CD4-positive, alpha-beta T cell treated with Interferon alpha-2 for 1 hour (primary cell): ENCODE data around the gene MMP24.

Source experiments
- DNase-seq, 2 donors: peaks; one replicate each; pipeline ENCODE4 v3.0.0-alpha.2; 2020 to 2022

Gene MMP24

DNA sequence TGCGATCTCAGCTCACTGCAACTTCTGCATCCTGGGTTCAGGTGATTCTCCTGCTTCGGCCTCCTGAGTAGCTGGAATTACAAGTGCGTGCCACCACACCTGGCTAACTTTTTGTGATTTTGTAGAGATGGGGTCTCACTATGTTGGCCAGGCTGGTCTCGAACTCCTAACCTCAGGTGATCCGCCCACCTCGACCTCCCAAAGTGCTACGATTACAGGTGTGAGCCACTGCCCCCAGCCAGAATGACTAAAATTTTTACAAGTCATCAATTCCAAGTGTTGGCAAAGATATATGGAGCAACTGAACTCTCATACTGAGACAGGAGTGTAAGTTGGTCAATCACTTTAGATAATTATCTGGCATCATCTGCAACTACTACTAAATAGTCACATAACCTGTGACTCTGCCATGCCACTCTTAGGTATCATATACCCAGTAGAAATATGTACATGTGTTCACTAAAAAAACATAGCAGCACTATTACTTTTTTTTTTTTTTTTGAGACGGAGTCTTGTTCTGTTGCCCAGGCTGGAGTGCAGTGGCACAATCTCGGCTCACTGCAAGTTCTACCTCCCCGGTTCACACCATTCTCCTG, 55.1 kb downstream of the MMP24 start:
- DNase-seq, result no peak

- no peak for DNase-seq
These were observed 57.2 kb downstream of the MMP24 start for GRCh38 chr20:35283441-35284266.

GRCh38 chr20:35284267-35284991, 57.9 kb downstream of the MMP24 start, which contains the start of gene EIF6:
Gene EIF6 (minus strand): TSS chr20:35284772. CDS start chr20:35284487, 285 bp downstream.
- DNase-seq, result peak; percentile 79 to 84

DNA sequence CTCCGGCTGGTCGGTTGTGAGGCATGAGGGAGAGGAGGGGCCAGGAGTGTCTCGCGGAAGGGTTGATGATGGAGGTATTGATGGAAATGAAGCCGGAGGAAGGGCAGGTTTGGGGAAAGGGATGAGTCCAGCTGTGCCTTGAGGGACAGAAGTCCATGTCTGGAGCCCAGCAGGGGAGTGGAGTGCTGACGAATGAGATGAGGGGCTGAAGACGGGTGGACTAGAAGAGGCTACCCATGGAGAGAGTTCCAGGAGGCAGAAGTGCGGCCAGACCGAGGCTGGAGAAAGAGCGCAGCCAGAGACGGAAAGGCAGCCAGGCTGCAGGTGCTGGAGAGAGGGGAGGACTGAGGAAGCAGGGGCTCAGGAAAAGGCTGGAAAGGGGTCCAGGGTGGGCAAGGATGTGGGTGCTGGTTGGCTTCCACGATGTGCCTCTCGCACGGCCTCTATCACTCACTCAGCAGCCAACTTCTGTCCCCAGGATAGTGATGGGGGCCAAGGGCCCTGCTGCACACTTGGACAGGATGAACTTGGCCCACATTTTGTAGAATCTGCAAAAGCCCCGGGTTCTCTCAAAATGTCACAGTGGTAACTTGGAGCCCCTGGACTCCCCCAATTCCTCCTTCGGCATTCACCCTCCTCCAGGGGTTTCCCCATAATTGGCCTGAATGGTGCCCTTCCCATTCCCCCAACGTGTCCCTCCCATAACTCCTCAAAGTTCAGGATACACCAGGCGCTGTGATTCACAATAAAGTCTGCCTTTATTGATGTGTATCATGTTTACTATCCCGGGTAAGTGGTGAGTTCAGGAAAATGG, 58.7 kb downstream of the MMP24 start:
- no peak for DNase-seq

DNA sequence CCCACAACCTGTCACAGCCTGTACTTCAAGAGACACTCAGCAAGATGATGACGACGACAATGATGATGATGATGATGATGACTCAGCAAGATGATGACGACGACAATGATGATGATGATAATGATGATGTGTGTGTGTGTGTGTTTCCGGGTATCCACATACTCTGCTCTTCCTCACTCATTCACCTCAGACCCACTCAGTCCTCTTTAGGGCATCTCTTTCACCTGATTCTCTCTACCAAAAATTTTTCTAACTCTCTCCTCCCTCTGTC, 59.3 kb downstream of the MMP24 start:
- peak in 1 of 2 donors; percentile 12 for DNase-seq

DNA sequence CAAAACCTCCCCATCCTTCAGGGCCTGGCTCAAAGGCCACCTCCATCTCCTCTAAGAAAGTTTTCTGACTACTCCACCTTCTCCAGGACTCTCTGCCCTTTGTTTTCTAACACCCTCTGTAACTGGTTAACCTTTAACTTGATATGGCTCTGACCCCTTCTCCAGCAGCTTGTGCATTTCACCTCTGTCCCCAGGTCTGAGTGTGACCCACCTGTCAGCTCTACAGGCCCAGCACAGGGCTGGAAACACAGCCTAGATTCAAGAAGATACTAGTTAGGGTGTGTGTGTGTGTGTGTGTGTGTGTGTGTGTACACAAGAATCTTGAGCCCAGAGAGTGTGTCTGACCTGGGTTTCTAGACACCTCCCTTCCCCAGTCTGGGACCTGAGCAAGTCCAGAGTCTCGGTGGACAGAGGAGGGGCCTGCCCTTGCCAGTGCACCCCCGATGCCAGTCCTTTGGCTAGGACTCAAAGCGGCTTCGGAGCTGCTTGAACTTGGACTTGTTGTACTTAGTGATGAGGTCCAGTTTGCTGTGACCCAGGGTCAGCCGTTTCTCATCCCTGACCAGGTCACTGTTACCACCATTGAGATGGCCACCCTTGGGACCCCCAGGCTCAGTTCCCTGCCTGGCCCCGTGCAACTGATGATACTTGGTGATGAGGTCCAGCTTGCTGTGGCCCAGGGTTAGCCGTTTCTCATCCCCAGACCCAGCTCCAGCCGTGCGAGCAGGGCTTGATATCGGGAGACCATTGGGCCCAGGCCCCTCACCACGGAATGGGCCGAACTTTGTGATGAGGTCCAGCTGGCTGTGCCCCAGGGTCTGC, 59.8 kb downstream of the MMP24 start:
- DNase-seq, result no peak

- DNase-seq, result no peak
These were observed 60.5 kb downstream of the MMP24 start for GRCh38 chr20:35286899-35287508.

- no peak for DNase-seq
These were observed 61.2 kb downstream of the MMP24 start for GRCh38 chr20:35287509-35288324.

DNA sequence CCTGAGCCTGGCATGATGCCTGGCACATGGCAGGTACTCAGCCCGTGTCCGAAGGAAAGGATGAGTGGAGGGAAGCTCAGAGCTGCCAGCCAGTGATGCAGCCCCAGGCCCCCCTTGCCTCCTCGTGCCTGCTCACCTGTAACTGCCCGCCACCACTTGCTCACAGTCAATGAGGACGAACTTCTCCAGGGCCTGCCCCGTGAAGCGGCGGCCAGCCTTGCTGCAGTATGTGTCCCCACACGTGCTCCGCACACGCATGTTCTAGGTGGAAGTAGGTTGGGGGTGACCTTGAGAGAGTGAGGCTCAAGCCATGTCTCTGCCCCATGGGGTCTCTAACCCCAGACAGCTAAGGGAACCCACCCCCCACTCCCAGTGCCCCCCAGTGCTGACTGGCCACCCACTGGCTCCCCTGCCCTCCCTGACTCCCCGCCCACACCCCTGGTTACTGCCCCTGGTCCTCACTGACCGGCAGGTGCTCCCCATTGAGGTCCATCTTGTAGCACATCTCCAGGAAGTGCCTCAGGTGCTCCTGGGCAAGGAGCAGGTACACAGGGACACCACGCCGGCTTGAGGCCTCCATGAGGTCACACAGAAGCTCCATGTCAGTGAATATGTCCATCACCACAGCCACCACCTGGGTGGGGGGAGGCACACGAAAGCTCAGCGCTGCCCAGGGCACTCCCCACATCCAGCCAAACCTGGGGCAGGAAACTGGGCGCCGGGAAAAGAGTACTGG, 62.0 kb downstream of the MMP24 start:
- DNase-seq, result no peak

DNA sequence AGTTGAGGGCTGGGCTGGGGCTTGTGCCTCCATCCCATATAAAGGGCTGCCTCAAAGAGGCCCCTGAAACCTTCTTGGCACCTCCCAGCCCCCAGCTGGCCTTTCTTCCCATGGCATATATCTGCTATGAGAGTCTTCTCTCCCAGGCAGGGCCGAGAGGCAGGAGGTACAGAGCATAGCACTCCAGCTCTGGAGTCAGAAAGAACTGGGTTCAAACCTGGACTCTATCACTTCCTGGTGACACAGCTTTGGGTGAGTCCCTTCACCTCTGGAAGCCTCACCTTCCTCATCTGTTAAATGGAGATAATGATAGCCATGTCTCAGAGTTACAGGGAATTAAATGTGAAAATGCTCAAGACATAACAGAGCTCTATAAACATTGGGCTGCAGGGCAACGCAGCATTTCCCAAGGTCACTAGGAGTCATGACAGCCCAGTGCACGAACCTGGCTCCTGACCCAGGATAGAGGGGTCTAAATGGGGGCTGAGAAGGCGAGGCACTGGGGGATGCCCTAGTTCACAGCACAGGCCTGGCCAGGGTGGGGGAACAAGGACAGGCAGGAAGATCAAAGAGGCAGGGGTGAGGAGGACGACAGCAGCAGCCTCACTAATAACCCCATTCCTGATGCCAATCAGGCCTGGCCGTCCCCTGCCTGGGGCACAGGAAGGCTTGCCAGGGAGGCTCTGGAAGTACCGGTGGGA, 63.8 kb downstream of the MMP24 start:
- DNase-seq, result no peak

DNA sequence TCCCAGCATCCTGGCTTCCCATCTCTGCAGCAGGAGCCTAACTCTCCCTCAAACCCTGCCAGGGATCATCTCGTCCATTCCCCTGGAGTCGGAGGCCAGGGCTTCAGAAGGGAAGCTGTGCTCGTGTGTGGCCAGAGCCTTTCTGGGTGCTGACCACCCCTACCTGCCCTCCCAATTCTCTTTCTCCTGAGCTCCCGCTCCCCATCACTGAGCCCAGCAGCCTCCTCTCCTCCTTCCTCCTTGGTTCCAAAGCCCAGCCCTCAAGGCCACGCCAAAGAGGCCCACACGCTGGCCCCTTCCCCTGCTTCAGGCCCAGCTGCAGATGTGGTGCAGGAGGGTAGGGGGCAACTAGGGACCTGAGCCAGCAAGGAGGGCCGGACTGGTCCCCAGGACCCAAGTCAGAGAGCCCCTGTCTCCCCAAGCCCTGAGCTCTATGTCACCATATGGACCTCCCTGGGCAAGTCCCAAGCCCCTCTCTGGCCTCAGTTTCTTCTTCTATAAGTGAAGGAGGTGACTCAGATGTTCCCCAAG, 64.5 kb downstream of the MMP24 start:
- no peak for DNase-seq

- no peak for DNase-seq
These were observed 65.4 kb downstream of the MMP24 start, which contains the start of gene FAM83C for GRCh38 chr20:35291654-35292503. Gene FAM83C (minus strand): TSS chr20:35292425. CDS start chr20:35292304, 121 bp downstream.

DNA sequence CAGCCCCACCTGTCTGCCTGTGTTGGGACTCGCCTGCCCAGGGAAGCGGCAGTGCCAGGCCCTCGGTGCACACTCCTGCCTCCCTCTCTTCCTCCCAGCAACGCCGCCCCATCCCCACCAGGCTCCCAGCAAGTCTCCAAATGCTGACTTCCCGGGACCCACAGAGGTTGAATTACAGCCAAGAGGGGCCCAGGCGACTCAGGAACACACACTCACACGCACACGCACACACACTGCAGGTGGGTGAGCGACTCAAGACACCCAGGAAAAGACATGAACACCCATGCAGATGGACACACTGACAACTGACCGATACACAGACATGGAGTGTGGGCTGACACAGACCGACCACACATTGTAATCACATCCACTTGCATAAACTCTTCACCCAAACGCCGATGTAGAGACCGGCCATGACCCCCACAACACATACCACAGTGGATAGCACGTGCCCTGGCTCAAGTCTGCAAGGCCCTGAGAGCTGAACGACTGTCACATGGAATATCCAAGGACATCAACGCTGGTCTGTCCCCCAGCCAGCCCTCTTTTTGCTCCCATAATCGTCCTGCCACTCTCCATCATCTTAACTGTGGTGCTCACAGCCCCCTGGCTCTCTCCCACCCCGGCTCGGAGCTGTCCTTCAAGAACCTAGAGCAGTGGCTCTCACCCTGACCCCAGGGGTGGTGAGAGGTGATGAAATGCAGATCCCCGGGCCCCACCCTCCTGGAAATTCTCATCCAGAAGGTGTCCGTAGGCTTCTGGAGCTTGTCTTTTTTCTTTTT, 66.2 kb downstream of the MMP24 start:
- no peak for DNase-seq

- DNase-seq, result no peak
These were observed 67.1 kb downstream of the MMP24 start for GRCh38 chr20:35293303-35294292.

DNA sequence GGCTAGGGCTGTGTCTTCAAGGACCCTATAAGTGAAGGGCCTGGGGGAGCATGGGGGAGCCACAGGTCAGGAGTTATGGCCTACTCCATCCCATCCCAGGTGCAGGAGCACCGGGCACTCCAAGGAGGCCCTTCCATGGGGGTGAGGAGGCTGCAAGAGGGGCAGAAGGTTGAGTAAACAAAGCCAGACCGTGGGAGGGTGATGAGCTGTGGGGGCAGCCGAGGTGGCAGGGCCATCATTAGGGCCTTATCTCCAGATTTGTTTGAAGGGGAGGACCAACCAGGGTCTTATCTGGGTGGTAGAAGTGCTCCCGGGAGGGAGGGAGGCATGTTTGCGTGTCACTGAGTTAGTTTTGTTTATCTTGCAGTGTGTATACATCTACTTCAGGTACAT, 67.8 kb downstream of the MMP24 start:
- DNase-seq, result no peak

- DNase-seq, result no peak
These were observed 68.6 kb downstream of the MMP24 start for GRCh38 chr20:35295058-35295457.
